Endothelial cell of coronary artery (primary cell): ENCODE results near the gene ACVR1C. TPM values are rescaled to one million over a fixed set of nuclear protein-coding genes. Genes with fewer than 3 reads are reported as not detected.

ENCODE experiments used
- total RNA-seq: library from RNA; depleted of rRNA; stranded (reverse); fragments of >200 nt; gene quantifications from 2 replicates; pipeline ENCODE4 v1.2.3, GENCODE V29; 2014

ACVR1C gene
- under 0.01 TPM in 1 of 2 replicates, not detected in the other for total RNA-seq

GRCh38 chr2:157628477-157629415, at the start of gene ACVR1C:
Gene ACVR1C (minus strand): TSS chr2:157628864. CDS start chr2:157628644, 220 bp downstream.

Other genes starting within 250 kb of the ACVR1C start
- not detected in 2 replicates for gene CYTIP, start 184.8 kb downstream of the ACVR1C start, total RNA-seq
- 12.2 and 17.8 TPM in 2 replicates for gene ACVR1, start 247.5 kb upstream of the ACVR1C start, total RNA-seq